ENCODE data around the gene ELOA.
"Not testable (repeated sequence)": the region's sequence is repeated elsewhere in the genome, so short reads cannot be mapped to it uniquely, and the experiment has no call there.

Gene ELOA

DNA sequence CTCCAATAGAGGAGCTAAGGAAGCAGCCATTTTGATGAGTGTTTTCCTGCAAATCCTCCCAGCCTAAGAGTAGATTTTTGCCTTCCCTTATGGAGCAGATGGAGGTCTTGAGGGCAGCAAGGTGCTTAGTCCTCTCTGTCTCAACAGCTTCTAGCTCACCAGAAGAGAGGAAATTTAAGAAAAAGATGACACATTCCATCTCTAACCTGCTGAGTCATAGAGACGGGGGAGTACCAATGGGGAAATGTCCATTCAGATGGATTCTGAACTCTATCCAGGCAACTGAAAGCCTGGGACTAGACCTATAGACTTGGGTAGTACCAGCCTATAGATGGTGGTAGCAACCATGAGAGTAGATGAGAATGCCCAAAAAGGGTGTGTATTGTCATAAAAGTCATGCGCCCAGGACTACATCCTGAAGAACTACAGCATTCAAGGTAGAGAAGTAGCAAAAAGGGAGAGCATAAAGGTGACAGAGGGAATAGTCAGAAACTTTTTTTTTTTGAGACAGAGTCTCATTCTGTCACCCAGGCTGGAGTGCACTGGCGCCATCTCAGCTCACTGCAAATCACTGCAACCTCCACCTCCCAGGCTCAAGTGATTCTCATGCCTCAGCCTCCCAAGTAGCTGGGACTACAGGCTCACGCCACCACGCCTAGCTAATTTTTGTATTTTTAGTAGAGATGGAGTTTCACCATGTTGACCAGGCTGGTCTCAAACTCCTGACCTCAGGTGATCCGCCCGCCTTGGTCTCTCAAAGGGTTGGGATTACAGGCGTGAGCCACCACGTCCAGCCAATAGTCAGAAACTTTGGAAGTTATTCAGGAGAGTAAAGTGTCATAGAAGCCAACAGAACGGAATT lies 10.7 kb upstream of the ELOA start:
- in situ Hi-C loops (cut with MboI; ENCODE audit: low sequenced_read_pairs), result no loop called here

DNA sequence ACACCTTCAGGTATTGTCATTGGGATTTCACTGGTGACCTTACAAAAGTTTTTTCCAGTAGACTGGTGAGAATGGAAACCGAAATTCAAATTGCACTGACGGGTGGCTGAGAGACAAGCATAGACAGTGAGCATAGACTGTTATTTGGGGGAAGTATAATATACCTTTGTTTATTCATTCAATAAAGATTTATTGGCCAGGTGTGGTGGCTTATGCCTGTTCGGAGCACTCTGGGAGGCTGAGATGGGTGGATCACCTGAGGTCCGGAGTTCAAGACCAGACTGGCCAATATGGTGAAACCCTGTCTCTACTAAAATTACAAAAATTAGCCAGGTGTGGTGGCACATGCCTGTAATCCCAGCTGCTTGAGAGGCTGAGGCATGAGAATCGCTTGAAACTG lies 10.0 kb upstream of the ELOA start:
- in situ Hi-C loops (cut with MboI; ENCODE audit: low sequenced_read_pairs), result not testable (repeated sequence)

DNA sequence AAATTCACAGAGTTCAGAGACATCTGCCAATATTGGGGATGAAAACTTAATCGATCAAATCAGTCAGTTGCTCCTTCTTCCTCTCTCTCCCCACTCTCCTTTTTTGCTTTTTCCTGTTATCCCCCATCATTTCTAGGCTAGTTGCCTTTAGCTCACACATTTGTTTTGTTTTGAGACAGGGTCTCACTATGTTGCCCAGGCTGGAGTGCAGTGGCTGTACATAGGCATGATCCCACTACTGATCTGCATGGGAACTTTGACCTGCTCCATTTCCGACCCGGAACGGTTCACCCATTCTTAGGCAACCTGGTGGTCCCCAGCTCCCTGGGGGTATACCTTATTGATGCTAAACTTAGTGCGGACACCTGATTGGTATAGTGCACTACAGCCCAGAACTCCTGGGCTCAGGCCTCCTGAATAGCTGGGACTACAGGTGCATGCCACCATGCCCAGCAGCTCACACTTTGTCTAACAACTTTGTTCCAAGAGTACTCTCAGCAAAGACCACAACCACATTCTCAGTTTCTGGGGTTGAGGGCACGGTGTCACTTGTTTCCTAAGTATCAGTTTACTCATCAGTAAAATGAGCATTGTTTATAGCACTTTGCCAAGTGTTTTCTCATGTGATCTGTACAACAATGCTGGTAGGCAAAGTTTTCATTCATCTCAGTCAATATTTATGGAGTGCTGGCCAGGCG lies 6.7 kb upstream of the ELOA start:
- in situ Hi-C loops (cut with MboI; ENCODE audit: low sequenced_read_pairs), result no loop called here

DNA sequence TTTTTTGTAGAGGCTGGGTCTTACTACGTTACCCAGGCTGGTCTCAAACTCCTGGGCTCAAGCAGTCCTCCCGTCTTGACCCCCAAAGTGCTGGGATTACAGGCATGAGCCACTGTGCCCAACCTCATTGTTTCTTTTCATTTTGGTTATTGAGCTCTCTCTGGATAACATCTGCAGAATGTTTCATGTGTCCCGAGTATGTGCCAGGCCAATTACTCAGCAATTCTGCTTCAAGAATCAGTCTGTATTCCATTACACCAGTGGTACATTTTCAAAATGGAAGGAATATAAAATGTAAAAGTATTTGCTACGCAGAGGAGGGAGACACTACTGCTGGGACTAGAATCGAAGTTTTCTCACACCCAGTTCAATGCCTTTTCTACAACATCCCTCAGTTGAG lies 1.7 kb upstream of the ELOA start:
- in situ Hi-C loops (cut with MboI; ENCODE audit: low sequenced_read_pairs), result no loop called here

DNA sequence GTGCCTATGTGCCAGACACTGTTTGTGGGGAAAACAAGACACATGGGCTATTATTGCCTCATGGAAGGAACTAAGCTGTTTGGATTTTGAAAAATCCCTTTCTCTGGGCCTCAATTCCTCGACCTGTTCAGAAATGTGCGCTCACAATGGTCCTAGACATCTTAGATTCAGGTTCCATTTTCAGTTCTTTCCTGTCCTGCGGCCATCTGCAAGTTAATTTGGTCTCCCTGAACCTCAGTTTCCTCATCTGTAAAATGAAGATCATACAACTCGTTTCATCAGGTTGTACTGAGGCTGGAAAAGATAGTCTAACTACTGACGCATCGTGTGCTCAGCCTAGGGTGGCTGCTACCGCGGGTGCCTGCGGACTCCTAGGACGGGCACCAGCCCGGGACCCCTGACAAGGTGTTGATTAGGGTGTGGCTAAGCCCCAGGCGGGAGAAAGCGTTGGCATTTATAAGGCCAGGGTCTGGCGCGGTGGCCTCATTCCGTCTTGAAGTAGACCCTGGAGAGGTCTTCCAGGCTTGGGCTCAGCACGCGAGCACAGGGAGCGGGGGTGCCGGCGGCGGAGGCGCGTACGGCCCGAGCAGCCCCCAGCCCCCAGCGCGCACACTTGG lies 493 bp upstream of the ELOA start:
- in situ Hi-C loops (cut with MboI; ENCODE audit: low sequenced_read_pairs), result no loop called here

DNA sequence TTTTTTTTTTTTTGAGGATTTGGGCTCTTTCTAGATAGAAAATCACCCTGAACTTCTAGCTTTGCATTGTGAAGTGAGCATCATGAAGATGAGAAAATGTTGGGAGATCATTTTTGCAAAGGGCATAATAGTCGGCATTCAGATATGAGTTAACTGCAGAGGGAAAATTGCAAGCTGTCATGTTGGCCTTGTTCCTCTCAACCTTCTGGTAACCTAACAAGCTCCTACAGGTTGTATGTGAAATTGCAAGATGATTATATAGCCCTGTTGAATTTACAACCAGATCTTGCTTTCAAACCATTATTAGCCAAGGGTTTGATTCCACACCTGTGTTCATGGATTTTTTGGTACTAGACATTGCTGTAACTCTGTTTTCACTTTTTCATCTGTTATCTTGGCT lies 2.2 kb downstream of the ELOA start:
- in situ Hi-C loops (cut with MboI; ENCODE audit: low sequenced_read_pairs), result no loop called here

DNA sequence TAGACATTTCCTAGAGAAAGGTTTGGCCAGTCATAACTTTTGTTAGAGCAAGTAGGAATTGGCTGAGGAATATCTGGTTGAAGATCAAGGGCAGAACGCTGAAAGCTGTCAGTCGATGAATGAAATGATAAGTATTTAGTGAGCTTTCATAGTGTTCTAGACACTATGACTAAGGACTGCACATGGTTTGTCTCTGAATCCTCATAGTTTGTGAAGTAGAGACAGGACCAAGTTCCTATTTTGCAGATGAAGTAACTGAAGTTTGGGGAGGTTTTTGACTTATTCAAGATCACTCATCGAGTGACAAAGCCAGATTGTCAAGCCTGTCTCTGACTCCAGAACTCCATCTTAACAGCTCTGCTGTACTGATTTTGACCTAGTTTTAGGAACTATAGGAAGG lies 4.7 kb downstream of the ELOA start:
- in situ Hi-C loops (cut with MboI; ENCODE audit: low sequenced_read_pairs), result no loop called here

DNA sequence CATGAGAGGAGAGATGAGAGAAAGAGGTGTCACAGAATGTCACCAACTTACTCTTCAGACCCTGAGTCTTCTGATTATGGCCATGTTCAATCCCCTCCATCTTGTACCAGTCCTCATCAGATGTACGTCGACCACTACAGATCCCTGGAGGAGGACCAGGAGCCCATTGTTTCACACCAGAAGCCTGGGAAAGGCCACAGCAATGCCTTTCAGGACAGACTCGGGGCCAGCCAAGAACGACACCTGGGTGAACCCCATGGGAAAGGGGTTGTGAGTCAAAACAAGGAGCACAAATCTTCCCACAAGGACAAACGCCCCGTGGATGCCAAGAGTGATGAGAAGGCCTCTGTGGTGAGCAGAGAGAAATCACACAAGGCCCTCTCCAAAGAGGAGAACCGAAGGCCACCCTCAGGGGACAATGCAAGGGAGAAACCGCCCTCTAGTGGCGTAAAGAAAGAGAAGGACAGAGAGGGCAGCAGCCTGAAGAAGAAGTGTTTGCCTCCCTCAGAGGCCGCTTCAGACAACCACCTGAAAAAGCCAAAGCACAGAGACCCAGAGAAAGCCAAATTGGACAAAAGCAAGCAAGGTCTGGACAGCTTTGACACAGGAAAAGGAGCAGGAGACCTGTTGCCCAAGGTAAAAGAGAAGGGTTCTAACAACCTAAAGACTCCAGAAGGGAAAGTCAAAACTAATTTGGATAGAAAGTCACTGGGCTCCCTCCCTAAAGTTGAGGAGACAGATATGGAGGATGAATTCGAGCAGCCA lies 8.0 kb downstream of the ELOA start:
- in situ Hi-C loops (cut with MboI; ENCODE audit: low sequenced_read_pairs), result no loop called here

DNA sequence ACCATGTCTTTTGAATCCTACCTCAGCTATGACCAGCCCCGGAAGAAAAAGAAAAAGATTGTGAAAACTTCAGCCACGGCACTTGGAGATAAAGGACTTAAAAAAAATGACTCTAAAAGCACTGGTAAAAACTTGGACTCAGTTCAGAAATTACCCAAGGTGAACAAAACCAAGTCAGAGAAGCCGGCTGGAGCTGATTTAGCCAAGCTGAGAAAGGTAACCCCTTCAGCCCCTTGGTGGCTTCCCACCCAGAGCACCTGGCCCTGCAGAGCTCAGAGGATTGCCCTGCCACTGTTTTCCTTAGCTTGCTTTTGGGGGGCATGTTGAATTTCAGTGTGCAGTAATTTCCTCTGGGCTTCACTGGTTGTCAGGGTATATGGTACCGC lies 8.5 kb downstream of the ELOA start:
- in situ Hi-C loops (cut with MboI; ENCODE audit: low sequenced_read_pairs), result no loop called here

DNA sequence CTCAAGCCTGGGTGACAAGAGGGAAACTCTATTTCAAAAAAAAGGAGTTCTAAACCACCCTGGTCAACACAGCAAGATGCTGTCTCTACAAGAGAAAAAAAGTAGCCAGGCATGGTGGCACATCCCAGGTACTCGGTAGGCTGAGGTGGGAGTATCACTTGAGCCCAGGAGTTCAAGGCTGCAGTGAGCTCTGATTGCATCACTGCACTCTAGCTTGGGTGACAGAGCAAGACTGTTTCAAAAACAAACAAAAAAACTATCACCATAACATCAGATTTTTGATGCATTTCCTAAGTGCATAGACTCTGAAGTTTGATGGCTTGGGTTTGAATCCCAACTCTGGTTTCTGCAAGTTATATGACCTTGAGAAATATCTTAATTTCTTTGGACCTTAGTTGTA lies 9.6 kb downstream of the ELOA start:
- in situ Hi-C loops (cut with MboI; ENCODE audit: low sequenced_read_pairs), result no loop called here

DNA sequence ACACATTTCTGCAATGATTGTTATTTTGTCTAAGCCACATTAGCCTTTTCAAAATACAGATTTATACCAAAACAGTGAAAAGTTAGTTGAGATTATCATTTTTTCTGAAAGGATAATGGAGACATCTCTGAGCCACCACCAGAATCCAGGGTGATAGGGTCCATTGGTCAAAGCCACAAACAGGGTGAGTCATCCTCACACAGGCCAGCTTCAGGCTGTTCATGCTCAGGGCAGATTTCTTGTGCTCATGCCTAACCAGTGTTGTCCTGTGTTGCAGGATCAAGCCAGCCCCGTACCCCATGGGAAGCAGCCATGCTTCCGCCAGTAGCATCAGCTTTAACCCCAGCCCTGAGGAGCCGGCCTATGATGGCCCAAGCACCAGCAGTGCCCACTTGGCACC lies 13.4 kb downstream of the ELOA start:
- in situ Hi-C loops (cut with MboI; ENCODE audit: low sequenced_read_pairs), result no loop called here

DNA sequence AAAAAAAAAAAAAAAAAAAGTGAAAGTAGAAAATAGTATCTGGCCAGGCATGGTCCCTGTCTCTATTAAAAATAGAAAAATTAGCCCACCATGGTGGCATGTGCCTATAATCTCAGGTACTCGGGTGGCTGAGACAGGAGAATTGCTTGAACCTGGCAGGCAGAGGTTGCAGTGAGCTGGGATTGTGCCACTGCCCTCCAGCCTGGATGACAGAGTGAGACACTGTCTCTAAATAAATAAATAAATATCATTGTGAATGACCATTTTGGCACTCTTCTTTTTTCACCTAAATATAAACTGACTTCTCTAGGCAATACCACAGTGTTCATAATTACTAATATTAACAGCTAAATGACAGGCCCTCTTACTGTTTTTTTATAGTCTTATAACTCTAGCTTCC lies 14.5 kb downstream of the ELOA start:
- in situ Hi-C loops (cut with MboI; ENCODE audit: low sequenced_read_pairs), result no loop called here

DNA sequence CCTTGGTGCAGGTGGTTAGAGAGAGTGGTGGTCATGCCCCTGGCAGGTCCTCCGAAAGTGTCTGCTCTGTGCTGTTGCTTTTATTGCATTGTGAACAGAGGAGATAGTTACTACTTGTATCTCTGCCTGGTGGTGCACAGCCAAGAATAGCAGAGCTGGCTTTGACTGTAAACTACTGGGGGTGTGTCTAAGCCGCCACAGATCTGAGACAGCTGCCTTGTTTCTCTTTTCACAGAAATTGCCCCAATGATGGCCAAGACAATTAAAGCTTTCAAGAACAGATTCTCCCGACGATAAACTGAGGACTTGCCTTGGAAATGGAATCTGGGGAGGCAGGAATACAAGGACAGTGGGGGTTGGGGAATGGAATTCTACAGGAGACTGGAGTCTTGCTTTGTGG lies 16.0 kb downstream of the ELOA start:
- in situ Hi-C loops (cut with MboI; ENCODE audit: low sequenced_read_pairs), result no loop called here

DNA sequence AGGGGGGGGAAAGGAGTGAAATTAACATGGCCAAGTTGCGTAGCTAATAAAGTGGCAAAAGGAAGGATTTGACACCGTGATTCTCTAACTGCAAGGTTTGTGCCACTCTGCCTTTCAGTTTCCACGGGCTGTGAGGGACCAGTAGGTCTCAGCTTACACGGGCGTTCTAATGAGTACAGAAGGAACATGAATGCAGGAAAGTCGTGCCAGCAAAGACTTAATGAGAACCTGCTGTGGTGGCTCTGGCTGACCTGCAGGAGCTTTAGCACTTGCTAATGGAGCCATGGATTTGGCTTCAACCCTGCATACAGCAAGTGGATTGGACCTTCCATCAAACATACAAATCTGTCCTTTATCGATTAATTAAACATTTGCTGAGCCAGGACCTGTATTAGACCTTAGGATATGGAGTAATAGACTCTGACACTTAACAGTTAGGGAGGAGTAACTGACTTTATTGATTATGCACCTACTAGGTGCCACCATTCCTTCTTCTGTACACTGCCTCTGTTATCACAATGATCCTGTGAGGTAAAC lies 19.8 kb downstream of the ELOA start:
- in situ Hi-C loops (cut with MboI; ENCODE audit: low sequenced_read_pairs), result no loop called here

DNA sequence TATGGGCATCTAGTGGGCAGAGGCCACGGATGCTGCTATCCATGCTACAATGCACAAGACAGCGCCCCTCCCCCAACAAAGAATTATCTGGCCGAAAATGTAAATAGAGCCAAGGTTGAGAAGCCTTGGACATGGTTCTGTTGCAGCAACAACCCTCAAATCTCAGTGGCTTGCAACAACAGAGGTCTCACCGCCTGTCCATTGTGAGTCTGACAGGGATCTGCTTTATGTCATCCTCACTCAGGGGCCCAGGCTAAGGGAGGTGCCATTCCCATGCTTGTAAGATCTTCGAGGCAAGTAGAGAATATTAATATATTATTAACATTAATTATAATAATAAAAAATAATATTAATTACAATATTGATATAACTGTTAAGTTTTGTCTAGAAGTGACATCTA lies 25.5 kb downstream of the ELOA start:
- in situ Hi-C loops (cut with MboI; ENCODE audit: low sequenced_read_pairs), result no loop called here

DNA sequence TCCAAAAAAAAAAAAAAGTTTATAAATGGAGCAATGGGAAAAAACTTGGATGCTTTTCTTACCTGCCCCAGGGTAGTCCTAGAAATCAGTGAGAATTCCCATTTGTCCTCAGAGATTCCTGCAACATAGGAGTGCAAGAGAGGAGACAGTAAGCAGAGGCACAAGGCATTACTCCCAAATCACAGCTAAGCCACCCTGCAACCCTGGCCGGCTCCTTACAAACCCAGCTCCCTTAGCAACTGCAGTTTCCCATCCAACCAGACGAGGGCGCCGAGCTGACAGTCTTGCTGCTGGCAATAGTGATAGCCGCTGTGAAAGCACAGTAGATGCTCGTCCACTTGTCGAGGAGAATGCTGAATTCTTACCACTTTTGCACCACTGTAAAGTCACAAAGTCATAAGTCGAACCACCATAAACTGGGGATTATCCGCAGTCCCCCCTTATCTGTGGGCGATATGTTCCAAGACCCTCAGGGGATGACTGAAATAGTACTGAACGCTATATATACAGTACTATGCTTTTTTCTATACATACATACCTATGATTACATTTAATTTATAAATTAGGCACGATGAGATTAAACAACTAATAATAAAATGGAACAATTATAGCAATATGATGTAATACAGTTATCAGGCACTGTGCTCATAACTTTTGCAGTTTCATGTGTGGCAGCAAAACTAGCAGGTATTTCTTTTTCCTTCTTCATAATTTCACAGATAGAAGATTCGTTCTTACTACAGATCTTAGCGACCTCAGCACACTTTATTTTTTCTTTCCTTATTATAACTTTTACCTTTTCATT lies 29.0 kb downstream of the ELOA start:
- in situ Hi-C loops (cut with MboI; ENCODE audit: low sequenced_read_pairs), result no loop called here

DNA sequence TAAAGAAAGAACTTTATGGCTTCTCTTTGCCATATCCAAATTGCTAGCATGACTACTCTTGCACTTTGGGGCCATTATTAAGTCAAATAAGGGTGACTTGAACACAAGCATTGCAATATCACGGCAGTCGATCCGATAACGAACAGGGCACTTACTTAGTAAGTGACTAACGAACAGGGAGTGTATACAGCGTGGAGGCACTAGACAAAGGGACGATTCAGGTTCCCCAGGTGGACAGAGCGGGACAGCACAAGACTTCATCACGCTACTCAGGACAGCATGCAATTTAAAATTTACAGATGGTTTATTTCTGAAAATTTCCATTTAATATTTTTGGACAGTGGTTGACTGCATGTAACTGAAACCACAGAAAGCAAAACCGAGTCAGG lies 29.6 kb downstream of the ELOA start:
- in situ Hi-C loops (cut with MboI; ENCODE audit: low sequenced_read_pairs), result no loop called here

DNA sequence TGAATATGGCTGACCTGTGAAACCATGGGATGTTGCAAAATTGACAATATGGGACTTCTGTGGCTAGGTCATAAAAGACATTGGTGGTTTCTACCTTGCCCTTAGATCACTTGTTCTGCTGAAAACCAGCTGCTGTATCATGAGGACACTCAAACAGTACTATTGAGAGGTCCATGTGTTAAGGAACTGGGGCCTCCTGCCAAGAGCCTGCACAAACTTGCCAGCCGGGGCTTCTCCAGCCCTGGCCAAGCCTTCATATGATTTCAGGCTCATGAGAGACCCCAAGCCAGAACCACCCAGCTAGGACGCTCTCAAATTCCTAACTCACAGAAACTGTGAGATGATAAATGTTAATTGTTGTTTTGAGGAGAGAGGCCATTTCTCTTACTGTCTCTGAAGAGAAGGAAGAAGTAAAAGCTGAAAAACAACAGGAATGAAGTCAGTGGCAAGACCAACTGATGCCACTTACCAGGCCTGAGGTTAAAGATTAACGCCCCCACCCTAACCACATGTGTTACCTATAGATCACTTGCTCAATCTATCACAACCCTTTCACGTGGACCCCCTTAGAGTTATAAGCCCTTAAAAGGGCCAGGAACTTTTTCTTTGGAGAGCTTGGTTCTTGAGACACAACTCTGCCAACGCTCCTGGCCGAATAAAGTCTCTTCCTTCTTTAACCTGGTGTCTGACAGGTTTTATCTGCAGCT lies 31.1 kb downstream of the ELOA start:
- in situ Hi-C loops (cut with MboI; ENCODE audit: low sequenced_read_pairs), result no loop called here

DNA sequence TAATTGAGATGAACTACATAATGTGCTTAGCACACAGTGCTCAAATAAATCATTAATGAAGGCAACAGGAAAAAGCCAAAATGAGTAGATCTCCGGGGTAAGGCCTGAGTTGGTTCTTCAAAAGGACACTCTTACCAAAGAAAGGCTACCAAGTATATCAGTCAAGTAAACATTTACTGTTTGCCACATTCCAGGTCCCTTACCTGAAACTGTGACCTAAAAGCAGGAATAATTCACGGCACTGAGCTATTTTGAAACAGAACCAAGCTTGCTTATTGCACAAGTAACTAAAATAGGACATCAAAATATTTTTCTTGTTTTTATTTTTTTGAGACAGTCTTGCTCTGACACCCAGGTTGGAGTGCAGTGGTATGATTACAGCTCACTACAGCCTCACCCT lies 32.9 kb downstream of the ELOA start:
- in situ Hi-C loops (cut with MboI; ENCODE audit: low sequenced_read_pairs), result no loop called here
